ENCODE data around the gene KIF16B. TPM values are rescaled to one million over a fixed set of nuclear protein-coding genes. Genes with fewer than 3 reads are reported as not detected.

Gene KIF16B
- total and polyA plus RNA-seq, 2 donors (not counting 3 experiments of a cell fraction or from before 2014, with no cell fraction given): 2.9 to 8.8 TPM

GRCh38 chr20:16595376-16595775, 22.1 kb upstream of the KIF16B start:
- H3K4me2 ChIP-seq (ENCODE audit: insufficient read depth, low read length): no peak overlapping the region
- no peak overlapping the region for H3K27ac ChIP-seq (ENCODE audit: insufficient read depth, low read depth, low read length)
- no peak for TF ChIP-seq EZH2 (IDR thresholded peaks at IDR 0.05; ENCODE audit: borderline replicate concordance, low read depth, low read length, severe bottlenecking)
- no peak for TF ChIP-seq FOS (IDR thresholded peaks at IDR 0.05; ENCODE audit: borderline replicate concordance, insufficient read depth, low read length)
- no peak for TF ChIP-seq GATA2 (IDR thresholded peaks at IDR 0.05; ENCODE audit: insufficient read depth, insufficient read length, low read depth, low read length)
- TF ChIP-seq JUN (IDR thresholded peaks at IDR 0.05; ENCODE audit: borderline replicate concordance, insufficient read depth, insufficient read length, low read depth): no peak
- no peak for TF ChIP-seq POLR2A (IDR thresholded peaks at IDR 0.05; ENCODE audit: low read depth, low read length)
- no peak for TF ChIP-seq CTCF (IDR thresholded peaks at IDR 0.05; ENCODE audit: extremely low read depth in 1 of 2, insufficient read depth in 1 of 2, low read depth in 1 of 2, low read length in 2 of 2)
- TF ChIP-seq MAX (IDR thresholded peaks at IDR 0.05; ENCODE audit: insufficient read depth, insufficient read length): no peak
- TF ChIP-seq MYC (IDR thresholded peaks at IDR 0.05; ENCODE audit: low read depth, low read length): no peak
- no peak for TF ChIP-seq POLR2AphosphoS5 (IDR thresholded peaks at IDR 0.05; ENCODE audit: insufficient read depth, low read depth, low read length)
- intact Hi-C loops (cut with micrococcal nuclease): no loop called here
- no peak for FAIRE-seq
- H3K27me3 ChIP-seq (ENCODE audit: control insufficient read depth in 2 of 2, insufficient read depth in 2 of 2, low read length in 2 of 2): no peaks in the 10 kb centered on the region
- no peaks in the 10 kb centered on the region for H3K36me3 ChIP-seq (ENCODE audit: control insufficient read depth in 2 of 2, extremely low read depth in 1 of 2, insufficient read depth in 2 of 2, low read length in 2 of 2)
- dilution Hi-C loops (cut with MboI; ENCODE audit: extremely low pct_ligation_motif_present, low sequenced_read_pairs): no loop called here
- no peaks in the 10 kb centered on the region for H3K9me1 ChIP-seq (replicated peaks; ENCODE audit: control insufficient read depth, extremely low read depth, insufficient read depth, low read length)
- H3K4me1 ChIP-seq (ENCODE audit: control insufficient read depth, extremely low read depth, insufficient read depth, low read length): no peaks in the 10 kb centered on the region
- POLR2A ChIA-PET: no interaction called here
- H4K20me1 ChIP-seq (replicated peaks; ENCODE audit: control insufficient read depth, extremely low read depth, insufficient read depth, low read length): no peaks in the 10 kb centered on the region
- H3K9me3 ChIP-seq (replicated peaks; ENCODE audit: control insufficient read depth, insufficient read depth, low read length): no peaks in the 10 kb centered on the region
- BruUV-seq (replicated peaks): no TSS peak
- no peaks in the 10 kb centered on the region for H3K79me2 ChIP-seq (ENCODE audit: control insufficient read depth, insufficient read depth, low read length)
- no peak overlapping the region for H2AFZ ChIP-seq (ENCODE audit: low read depth, low read length)
- H3K9ac ChIP-seq (replicated peaks; ENCODE audit: extremely low read depth, insufficient read depth, low read length): no peak overlapping the region
- DNase-seq (ENCODE audit: low read depth, low spot score): no peak
- CTCF ChIA-PET: no interaction called here
- no peak overlapping the region for H3K4me3 ChIP-seq (replicated peaks in 1 of 3; ENCODE audit: insufficient read depth in 1 of 3, low read depth in 1 of 3, low read length in 3 of 3)
